WTC11 (cell line): ENCODE measurements around the gene APH1A.

Experiments
- CTCF ChIP-seq: fragments of 200-600 bp; IDR thresholded peaks from 2 replicates; pipeline ENCODE4 v1.8.0; 2022; ENCODE audit warnings: antibody characterized with exemption
- ZNF532 ChIP-seq: fragments of 250-450 bp; sonication (Bioruptor Pico); IDR thresholded peaks from 2 replicates; pipeline ENCODE4 v1.9.0; 2021; ENCODE audit warnings: mild to moderate bottlenecking, borderline replicate concordance

- TF ChIP-seq CTCF, result no peak
- no peak for TF ChIP-seq ZNF532 (CRISPR knock-in tag)
Measured at GRCh38 chr1:150243003-150243402, 25.8 kb downstream of the APH1A start.
